ENCODE data around the gene RFX4. TPM values are rescaled to one million over a fixed set of nuclear protein-coding genes. Genes with fewer than 3 reads are reported as not detected.

RFX4 gene
- total RNA-seq, 1 donor from 2014 or later: not detected

GRCh38 chr12:106804668-106805067, 221.9 kb downstream of the RFX4 start:
- DNase-seq (ENCODE audit: low spot score): no peak
- Mint-ChIP-seq H3K4me3 (ENCODE audit: unreplicated experiment) (no peak overlapping the region), H3K36me3 (ENCODE audit: low read depth, unreplicated experiment) (peaks cover 6% of the 10 kb centered on the region), H3K9me3 (ENCODE audit: unreplicated experiment) (no peaks in the 10 kb centered on the region), H3K4me1 (ENCODE audit: unreplicated experiment) (no peaks in the 10 kb centered on the region), H3K27ac (ENCODE audit: unreplicated experiment) (no peak overlapping the region), H3K27me3 (ENCODE audit: unreplicated experiment) (no peaks in the 10 kb centered on the region)
- no peak for TF ChIP-seq CTCF (IDR thresholded peaks at IDR 0.05; ENCODE audit: unreplicated experiment)

Other genes starting within 250 kb of the RFX4 start
- 7.5 TPM for gene POLR3B, start 225.3 kb upstream of the RFX4 start, total RNA-seq (ENCODE audit: unreplicated experiment)
- gene RIC8B, start 191.7 kb downstream of the RFX4 start, total RNA-seq (ENCODE audit: unreplicated experiment): 14.0 TPM